Amniotic stem cell (primary cell): ENCODE results near the gene SMAD1.
"Not testable (repeated sequence)": the region's sequence is repeated elsewhere in the genome, so short reads cannot be mapped to it uniquely, and the experiment has no call there.

Experiments used
- DNase-seq: peaks from one replicate; lab custom pipeline; 2025; lab: John Stamatoyannopoulos, UW

SMAD1 gene

DNA sequence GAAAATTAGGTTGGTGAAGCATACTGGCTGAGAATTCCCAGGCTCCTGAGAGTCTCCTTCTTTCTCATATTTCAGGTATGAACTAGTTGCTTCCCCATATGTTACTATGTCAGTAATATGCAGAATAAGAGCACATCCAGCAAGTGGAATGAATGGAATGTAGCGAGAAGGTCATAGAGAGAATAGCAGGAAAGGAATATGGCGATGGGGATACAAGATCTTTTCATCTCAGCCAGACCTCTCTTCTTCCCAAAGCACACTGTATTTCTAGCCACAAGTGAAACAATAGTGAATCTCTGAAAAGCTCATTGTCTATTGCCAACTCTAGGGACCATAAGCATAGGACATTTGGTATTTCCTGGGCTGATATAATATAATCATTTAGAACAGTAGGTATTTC is 82.9 kb downstream of the SMAD1 start:
- DNase-seq = no peak

DNA sequence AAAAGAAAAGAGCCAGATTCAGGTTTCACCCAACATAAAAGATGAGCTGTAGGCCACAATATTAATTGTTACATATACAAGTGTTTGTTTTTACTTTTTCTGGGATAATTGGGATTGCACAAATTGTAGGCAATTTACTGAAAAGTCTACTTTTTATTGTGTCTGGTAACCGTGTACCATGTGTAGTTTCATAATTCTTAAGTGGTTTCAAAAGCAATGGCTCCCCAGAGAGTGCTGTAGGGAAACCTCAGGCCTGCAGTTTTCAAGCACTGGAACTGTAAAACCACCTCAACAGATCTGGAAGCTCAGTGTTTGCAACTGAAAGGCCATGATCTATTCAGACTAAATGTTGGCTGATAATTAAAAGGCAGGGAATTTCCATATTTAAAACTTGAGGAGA is 83.7 kb downstream of the SMAD1 start:
- no peak for DNase-seq

- DNase-seq = no peak
Measured at GRCh38 chr4:145566086-145566708, 84.5 kb downstream of the SMAD1 start.

DNA sequence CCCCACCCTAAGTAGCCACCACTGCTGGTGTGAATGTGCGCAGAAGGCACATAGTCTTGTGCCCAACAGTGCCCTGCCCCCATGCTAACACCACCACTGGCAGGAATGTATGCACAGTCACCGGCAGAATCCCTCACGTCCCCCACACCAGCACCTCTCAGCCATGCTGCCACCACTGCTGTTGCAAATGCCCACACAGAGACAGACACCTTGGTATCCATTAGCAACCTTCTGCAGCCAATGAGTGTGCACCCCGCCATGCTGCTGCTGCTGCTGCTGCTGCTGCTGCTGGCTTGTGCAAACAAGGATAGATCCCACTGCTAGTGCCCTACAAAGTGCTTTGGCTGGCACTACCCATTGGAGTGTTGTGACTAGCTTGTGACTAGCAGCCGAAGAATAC is 85.1 kb downstream of the SMAD1 start:
- DNase-seq = no peak

DNA sequence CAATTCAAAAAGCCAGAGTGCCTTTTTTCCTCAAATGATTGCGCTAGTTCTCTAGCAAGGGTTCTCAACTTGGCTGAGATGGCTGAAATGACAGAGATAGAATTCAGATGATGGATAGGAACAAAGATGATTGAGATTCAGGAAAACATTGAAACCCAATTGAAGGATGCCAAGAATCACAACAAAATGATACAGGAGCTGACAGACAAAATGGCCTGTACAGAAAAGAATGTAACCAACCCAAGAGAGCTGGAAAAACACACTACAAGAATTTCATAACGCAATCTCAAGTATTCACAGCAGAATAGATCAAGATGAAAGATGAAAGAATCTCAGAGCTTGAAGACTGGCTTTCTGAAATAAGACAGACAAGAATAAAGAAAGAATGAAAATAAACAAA is 85.9 kb downstream of the SMAD1 start:
- no peak for DNase-seq

DNA sequence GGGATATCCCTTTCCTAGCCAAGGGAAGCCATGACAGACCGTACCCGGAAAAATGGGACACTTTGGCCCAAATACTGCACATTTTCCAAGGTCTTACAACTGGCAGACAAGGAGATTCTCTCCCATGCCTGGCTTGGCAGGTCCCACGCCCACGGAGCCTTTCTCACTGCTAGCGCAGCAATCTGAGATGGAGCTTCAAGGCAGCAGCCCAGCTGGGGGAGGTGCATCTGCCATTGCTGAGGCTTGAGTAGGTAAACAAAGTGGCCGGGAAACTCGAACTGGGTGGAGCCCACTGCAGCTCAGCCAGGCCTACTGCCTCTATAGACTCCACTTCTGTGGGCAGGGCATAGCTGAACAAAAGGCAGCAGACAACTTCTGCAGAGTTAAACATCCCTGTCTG is 92.9 kb downstream of the SMAD1 start:
- not testable (repeated sequence) for DNase-seq

GRCh38 chr4:145580906-145581305 is 99.3 kb downstream of the SMAD1 start:
- DNase-seq = no peak

GRCh38 chr4:145583191-145584055 is 101.8 kb downstream of the SMAD1 start:
- no peak for DNase-seq

DNA sequence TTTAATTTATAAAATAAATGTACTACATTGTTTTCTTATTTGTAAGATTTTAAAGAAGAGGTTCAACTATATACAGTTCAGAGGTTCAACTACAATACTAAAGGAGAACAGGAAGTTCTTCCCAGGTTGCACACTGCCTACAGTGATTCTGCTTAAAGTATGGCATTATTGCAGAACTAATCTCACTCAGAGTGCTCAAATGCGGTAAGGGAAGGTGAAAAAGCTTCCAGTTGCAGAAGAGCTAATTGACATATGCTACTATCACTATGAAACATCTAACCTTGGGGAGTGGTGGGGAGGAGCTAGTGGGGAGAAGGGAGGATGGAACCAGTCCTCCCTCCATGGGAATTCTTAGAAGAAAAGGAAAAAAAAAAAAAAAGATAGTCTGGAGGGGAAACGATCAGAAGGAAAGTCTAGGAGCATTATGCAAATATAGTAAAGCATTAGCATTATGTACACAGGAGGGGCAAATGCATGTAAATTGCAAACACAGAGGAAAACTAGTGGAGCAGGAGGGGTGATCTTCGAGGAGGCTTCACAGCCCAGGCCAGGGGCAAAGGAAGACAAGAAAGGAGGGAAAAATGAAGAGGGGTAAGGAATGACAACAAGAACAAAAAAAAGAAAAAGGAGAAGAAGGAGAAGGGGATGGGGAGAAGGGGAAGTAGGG is 105.6 kb downstream of the SMAD1 start:
- no peak for DNase-seq

- DNase-seq = not testable (repeated sequence)
Measured at GRCh38 chr4:145589381-145589780, 107.7 kb downstream of the SMAD1 start.

DNA sequence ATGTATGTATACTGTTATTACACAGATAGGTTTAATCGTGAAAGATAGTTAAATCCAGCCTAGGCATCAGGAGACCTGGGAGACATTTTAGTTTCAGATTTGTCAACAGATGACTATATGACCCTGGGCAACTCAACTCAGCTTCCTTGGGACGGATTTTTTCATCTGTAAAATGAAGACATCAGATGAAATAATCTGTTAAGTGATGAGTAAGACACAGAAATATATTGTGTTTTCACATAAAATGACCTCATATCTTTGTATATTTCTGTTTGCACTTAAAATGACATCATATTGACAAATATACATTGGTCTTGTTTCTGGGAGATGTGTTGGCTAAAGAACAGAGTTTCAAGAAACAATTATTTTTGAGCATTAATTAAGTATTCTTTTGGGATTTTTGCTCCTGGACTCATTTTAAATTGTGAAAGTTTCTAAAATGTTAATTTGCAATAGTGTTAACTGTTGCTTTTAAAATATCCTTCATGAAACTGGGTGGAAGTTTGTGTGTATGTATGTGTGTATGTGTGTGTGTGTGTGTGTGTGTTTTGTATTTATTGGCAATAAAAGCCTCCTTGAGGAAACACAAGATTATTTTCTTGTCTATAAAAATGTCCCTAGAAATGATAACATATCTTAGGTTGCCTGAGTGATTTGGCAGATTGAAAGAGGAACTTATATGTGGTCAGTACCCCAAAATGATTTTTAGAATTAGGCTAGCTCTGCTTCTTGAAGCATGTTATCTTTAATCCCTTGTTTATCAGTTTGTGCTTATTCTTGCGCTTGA is 108.5 kb downstream of the SMAD1 start:
- DNase-seq = no peak

DNA sequence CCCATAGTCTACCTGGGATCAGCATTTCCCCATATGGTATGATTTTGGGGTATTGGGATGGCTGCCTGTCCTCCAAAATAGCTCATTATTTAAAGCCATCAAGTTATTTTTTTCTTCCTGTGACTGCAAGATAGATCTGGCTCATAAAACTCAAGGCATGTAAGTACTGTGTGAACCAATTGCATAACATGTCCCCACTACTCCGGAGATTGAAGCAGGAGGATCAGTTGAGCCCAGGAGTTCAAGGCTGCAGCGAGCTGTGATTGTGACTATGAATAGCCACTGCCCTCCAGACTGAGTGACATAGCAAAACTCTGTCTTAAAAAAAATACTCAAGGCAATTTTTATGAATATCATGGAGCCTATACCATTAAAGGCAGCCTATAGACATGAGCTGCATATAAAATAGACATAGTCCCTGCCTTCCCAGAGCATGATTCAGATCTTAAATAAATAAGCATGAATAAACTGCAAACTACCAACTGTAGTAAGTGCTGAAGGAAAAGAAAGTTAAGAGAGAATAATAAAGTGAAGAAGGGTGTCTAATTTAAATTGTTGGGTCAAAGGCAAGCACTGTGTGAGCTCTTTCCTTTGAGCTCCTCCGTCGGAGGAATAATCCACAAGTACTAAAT is 120.6 kb downstream of the SMAD1 start:
- no peak for DNase-seq

GRCh38 chr4:145605941-145606340 is 124.3 kb downstream of the SMAD1 start:
- no peak for DNase-seq
